KBM-7 (cell line): ENCODE results near the gene DTD1.
"Not testable (repeated sequence)": the region's sequence is repeated elsewhere in the genome, so short reads cannot be mapped to it uniquely, and the experiment has no call there.

ENCODE experiments used
- DNase-seq: peaks from one replicate; pipeline ENCODE4 v3.0.0-alpha.2; 2015
- in situ Hi-C: fragments of 300-500 bp; cut with MboI; formaldehyde crosslinking; loops from 2 replicates; pipeline ENCODE4 v1.14.3; 2020; ENCODE audit warnings: low sequenced_read_pairs, low pct_unique_long_range_greater_than_20kb, mixed read lengths

The DTD1 gene

DNA sequence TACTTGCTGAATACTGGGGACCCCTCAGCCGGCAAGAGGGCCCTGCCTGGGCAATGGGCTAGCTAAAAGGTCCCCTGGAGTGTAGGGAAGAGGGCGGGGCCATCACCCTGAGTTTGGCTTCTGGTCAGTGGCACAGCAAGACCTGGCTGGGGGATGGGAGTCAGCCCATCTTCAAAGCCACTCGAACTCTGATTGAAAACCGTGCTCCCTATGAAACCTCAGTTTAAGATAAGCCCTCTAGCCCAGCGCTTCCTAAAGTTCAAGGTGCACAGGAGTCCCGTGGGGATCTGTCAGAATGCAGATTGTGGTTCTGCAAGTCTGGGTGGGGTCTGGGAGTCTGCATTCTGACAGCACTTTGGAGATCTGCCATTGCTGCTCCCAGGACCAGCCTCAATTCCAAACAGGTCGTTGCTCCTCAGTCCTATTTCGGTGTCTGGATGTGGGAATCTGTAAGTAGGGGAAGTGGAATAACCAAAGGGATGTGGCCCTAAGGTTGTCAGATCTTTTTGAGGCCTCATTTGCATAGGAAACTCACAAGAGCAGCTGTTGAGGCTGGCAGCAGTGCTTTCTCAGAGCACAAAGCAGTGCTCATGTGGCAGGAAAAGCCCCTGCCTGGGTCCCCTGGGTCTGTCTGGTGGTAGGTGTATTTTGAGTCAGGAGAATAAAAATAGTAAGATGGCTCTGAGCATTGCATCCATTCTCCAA, 140.5 kb downstream of the DTD1 start:
- DNase-seq, result no peak
- in situ Hi-C loops, result no loop called here

DNA sequence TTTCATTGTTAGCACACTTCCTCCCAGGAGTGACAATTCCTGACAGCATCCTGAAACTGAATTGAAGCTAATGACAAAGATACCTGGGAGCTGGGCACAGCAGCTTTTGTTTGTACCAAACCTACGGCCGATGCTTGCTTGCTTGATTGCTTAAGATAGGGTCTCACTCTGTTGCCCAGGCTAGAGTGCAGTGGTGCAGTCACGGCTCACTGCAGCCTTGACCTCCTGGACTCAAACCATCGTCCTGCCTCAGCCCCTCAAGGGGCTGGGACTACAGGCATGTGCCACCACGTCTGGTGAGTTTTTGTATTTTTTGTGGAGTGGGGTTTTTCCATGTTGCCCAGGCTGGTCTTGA, 141.0 kb downstream of the DTD1 start:
- in situ Hi-C loops, result no loop called here

DNA sequence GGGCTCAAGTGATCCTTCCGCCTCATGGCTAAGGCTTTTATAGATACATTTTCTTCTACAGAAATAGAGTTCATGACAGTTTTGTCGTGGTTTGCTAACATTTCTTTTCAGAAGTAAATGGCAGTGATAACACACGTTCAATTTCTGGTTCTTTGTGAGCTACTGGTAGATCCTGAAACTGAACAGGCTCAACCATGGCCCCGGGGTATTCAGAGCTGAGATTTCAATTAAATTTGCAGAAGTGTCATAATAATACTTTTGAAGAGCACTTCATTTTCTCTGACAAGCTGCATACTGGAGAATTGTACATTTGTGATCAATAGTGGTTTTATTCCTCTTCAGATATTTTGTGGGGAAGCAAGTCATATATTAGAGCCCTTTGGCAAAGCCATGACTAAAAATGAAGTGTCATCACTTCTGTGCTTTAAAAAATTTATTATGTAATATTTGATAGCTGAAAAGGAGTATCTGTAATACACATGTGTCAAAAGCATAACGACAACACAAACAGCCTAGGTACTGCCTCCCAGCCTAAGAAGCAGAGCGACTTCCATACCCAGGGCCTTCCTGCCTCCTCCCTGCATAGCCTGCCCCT, 141.5 kb downstream of the DTD1 start:
- no peak for DNase-seq
- in situ Hi-C loops, result no loop called here

More for the DNA sequence above, 141.0 kb downstream of the DTD1 start:
- DNase-seq, result no peak

DNA sequence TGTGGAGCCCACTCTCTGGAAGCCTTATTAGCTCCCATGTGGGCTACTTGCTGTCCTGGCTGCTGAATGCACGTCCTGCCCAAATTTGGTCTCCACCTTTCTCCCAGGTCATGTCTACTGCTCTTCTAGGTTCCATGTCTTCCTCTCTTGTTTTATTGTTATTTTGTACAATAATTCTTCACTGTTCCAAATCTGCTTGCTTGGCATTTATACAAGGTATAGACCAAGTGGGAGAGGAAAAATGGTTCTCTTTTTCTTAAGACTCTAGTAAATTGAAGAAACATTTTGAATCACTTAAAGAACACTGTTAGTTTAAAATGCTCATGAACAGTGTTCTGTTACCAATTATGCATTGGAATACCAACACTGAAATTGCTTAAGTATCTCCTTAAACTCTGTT, 144.1 kb downstream of the DTD1 start:
- no peak for DNase-seq
- in situ Hi-C loops, result no loop called here

DNA sequence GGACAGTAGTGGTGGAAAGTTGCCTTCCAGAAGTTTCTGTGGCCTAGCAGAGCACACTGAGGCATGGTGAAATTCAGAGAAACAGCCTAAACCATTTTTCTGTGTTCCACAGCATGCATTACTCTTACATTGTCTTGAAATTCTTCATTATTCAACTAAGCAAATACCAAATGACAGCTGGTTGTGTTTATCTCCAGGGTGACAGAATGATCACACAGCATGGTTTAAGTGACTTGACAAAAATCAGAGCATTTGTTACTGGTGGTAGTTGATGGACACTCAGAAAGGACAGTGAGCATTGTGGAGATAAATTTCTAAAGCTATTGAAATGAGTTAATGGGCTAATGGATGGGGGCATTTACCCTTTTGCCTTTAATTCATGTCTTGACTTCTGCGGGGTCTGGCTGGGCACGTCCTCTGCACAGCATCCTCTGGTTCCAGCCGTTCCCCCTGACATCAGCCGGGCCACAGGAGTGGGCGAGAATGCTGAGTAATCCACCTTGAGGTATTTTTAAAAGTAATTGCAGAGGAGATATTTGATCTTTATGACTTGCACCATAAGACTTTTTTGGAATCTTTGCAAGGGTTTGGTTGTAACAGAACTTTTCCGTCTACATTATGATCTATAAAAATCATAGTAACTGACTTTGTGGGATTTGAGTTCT, 146.8 kb downstream of the DTD1 start:
- in situ Hi-C loops, result no loop called here
- no peak for DNase-seq

DNA sequence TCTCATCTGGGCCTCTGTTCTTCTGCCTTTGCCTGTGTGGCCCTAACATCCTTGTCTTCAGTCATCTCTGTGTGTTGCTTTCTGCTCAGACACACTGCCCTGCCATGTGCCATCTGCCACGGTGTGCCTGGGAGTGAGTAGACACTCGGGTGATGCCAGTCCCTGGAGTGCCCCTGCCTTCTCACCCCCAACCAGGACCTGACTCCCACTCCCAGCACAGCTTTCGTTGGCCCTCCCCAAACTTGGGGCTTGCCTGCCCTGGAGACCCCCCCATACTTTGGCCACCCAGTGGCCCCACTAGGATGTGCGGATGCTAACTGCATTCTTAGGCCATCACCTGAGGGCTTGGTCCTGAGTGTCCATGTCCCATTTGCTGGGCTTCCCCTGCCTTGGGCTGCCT, 149.3 kb downstream of the DTD1 start:
- no peak for DNase-seq
- in situ Hi-C loops, result no loop called here

DNA sequence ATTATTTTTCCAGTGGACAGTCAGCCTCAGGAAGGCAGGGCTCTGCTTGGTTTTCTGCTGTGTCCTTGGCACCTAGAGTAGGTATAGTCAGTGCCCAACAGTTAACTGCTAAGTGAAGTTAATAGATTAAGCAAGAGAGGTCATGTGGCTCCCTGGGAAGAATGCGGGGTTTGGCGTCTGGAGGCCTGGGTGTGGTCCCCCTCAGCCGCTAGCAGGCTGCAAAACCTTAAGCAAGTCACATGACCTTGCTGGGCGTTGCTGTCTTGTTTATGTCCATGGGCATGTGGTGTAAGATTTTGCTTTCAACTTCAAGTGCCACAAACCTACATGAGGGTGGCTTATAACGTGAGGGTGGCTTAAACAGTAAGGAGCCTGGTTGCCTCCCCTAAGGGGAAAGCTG, 150.2 kb downstream of the DTD1 start:
- no peak for DNase-seq
- in situ Hi-C loops, result no loop called here

DNA sequence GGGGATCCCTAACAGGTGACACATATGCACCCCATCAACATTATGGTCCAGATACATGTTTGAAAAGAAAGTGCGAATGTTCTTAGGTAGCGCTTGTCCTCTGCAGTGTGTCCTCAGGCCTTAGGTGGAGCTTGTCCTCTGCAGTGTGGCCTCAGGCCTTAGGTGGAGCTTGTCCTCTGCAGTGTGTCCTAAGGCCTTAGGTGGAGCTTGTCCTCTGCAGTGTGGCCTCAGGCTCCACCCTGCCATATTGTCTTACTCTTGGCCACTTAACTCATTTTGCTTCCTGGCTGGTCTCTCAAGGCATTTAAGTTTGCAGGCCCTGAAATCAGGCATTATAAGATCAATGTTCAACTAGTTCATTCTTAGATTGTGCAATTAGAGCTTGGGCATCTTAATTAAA, 151.0 kb downstream of the DTD1 start:
- in situ Hi-C loops, result no loop called here
- DNase-seq, result no peak

DNA sequence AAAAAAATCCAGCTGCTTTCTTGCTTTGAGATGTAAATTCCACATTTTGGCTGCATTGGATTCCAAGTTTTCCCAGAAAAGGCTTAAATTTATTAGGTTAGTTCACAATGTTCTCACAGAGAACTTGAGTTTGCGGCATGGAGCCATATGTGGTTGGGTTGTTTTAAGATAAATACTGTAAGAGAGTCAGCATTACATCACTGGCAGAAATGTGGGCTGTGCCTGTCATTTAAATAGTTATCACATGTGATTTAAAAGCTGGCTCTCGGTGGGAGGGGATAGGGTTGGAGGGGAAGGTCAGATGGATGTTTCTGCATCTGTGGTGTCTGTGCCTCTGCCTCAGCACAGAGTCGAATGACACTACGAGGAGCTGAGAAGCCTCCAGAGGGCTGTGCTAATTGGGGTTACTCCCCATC, 151.9 kb downstream of the DTD1 start:
- DNase-seq, result no peak
- in situ Hi-C loops, result no loop called here

DNA sequence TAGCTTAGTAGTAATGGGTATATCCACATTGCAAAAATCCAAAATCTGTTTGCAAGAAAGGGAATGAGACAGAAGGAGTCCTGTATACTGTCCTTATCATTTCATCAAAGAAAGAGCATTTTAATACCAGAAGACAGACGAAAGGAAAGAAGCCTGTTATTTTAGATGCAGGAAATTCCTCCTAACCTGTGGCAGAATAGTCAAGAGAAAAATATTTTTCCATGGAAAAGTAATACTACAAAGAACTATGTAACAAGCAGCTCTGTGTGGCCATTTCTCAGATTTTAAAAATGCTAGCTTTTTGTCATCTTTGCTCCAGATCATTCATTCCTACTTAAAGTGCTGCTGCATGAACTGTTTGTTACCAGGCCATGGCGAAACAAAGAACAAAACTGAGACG, 152.9 kb downstream of the DTD1 start:
- DNase-seq, result no peak
- in situ Hi-C loops, result no loop called here

DNA sequence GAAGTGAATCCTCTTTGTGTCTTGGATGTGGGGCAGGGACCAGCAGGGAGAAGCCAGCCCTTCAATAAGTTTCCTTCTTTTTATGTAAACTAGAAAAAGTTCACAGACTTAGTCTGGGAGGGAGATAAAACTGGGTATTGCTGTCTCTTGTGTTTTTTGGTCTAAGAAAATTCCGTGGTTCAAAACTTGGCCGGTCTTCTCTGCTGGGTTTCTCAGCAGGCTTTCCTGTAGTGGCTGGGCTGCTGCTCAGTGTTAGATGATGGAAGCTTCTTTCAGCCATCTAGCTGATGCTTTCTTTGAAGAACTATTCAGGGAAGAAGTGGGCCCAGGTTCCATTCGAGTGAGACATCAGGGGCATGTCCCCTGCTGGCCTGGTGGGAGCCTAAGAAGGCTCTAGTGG, 155.0 kb downstream of the DTD1 start:
- in situ Hi-C loops, result no loop called here
- no peak for DNase-seq

DNA sequence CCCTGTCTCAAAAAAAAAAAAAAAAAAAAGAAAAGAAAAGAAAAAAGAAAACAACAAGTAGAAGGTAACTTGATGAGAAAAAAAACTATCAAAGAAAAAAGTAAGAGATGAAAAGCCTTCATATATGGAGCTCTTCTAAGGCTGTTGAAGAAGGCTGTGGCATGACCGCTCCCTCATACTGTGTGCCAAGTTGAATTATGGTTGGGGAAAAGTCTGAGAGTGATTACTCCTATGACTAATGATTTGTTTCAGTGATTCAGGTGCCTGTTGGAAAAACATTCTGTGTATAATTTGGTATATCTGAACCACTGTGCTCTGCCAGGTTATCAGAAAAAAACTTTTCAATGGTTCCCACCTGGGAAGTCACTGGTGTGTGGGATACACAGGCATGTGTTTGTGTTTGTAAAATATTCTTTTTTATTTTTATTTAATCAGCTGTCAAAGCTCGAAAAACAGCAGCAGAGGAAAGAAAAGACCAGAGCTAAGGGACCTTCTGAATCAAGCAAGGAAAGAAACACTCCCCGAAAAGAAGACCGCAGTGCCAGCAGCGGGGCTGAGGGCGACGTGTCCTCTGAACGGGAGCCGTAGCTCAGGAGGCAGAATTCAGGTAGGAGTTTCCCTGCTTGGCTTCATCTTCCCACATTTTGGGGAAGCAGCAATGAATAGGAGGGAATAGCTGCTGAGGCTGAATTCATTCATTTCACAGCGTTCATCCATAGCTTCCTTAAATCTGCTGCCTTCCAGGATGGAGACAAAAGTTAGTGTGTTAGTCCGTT, 156.0 kb downstream of the DTD1 start:
- DNase-seq, result no peak
- in situ Hi-C loops, result no loop called here

DNA sequence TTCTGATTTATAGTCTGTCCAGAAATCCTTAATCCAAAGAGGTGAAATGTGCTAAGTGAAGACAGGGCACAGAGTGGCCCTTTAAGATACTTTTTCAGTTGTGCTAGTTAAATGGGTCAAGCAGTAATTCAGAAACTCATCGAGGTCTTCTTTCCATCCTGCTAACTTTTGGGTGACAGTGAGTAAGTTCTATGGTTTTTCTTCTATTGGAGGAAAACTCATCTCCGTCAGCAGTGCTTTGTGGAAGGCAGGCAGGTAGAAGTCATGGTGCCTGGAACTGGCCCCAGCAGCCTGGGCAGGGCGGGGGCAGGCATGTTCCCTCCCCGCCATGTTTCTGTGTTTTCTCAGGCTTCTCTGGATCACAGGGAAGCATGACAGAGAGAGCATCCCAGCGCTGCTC, 159.2 kb downstream of the DTD1 start:
- in situ Hi-C loops, result no loop called here

DNA sequence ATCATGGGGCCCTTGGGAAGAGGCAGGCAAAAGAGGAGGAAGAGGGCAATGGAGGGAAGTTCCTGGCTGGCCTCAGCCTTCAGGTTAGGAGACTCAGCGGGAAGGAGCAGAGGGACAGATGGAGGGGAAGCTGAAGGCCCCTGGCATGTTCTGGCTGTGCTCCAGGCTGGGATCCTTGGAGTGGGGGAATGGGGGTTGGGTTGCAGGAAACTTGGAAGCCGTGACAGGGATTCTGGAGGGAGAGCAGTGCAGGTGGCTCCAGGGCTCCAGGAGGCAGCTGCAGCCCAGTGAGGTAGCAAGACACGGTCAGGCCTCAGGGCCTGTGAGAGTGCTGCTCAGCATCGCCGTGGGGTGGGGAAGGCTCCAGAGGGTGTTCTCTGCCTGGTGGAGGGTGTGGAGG, 161.1 kb downstream of the DTD1 start:
- in situ Hi-C loops, result no loop called here
- no peak for DNase-seq

More for the DNA sequence above, 159.2 kb downstream of the DTD1 start:
- DNase-seq, result no peak

DNA sequence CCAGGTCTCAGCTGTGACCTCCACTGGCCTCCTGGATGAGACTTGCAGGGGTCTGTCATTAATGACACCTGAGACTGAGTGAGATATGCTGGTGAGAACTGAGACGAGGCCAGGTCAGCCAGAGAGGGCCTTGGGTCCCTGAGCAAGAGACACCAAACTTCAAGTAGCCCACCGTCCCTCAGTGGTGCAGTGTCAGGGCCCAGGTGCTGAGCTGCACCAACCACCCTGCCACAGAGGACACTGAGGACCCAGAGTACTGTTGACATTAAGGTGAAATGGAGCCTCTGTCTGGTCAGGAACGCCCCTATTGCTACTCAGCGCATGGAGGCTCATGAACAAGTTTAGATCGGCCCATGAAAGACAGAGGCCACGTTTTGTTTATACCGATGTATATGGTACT, 161.7 kb downstream of the DTD1 start:
- no peak for DNase-seq
- in situ Hi-C loops, result no loop called here

DNA sequence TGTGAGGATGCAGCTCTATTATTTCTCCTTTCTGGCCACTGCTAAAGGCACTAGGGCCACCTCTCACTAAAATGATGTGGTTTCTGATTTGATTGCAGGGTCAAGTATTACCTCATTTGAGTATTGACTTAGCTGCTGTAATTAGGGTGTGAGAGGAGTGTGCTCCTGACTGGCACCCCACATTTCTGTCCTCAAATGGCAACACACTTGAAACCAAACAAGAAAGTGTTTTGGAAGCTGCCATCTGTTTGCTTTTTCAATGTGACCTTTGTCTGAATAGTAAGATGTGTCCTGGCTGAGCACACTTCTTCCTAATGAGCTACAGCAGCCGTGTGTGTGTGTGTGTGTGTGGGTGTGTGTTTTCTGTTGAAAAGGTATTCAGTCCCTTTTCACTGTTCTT, 162.9 kb downstream of the DTD1 start:
- in situ Hi-C loops, result no loop called here
- DNase-seq, result no peak

DNA sequence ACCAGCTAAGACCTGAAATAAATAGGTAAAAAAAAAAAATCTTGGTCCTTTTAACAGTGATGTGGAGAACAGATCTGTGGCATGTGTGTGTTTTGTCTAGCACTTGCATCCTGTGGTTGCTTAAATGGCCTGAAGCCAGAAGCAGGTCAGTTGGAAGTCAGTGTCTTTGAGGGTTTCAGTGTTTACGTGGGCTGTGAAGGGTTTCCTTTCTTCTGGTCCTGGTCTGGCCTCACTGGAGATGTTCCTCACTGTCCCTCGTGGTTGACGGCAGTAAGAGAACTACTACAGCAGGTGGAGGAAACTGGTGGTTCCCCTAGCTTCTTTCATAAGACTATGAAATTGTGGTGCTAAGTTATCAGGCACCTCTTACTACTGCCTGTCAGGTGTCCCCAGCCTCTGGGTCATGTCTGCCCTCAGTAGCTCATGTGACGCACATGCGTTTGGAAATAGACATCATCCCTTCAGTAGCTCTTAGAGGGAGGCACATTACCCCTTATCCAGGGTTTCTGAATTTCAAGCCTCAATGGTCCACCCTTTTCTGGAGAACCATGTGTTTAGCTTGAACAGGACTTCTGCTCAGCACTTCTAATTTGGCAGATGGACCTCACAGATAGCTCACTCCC, 166.3 kb downstream of the DTD1 start:
- in situ Hi-C loops, result no loop called here
- DNase-seq, result peak; percentile 24

DNA sequence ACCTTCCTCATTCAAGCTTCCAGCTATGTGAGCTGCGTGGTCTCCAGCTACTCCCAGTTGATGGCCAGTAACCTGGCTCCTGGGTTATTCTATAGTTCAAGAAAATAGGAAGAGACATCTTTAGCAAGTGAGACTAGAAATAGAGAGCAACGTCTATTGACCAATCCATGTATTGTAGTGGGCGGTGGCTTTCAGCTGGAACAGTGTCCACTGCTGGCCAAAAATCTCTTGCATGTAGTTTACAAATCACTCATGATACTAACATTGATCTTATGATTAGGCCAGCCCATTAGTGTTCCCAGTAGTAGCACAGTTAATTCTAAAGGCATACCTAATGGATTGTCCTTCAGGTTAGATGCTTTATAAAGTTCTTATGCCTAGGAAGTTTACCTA, 166.8 kb downstream of the DTD1 start:
- in situ Hi-C loops, result no loop called here
- DNase-seq, result no peak

DNA sequence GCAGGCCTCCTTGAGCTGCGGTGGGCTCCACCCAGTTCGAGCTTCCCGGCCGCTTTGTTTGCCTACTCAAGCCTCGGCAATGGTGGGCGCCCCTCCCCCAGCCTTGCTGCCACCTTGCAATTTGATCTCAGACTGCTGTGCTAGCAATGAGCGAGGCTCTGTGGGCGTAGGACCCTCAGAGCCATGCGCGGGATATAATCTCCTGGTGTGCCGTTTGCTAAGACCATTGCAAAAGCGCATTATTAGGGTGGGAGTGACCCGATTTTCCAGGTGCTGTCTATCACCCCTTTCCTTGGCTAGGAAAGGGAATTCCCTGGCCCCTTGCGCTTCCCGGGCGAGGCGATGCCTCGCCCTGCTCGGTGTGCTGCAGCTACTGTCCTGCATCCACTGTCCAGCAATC, 173.0 kb downstream of the DTD1 start:
- in situ Hi-C loops, DNase-seq: not testable (repeated sequence)

DNA sequence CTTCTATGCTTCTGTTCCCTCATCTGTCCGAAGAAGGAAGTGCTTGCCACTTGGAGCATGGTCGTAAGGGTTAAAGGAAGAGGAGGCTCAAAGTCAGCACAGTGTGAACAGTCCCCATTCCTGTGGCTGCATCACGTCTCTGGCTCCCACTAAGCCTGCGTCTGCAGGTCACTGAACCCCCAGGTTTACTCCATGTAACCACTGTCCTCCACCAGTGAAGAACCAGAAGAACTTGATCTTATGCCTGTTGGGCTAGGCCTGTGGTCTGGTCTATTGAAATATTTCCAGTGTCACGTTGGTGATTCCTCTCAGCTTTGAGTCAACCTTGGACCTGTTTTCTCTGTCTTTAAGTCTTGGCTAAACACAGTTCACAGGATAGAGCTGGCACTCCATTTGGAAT, 179.8 kb downstream of the DTD1 start:
- in situ Hi-C loops, result no loop called here
- DNase-seq, result no peak
